B cell (primary cell): ENCODE measurements around the gene ZNF345. TPM values are rescaled to one million over a fixed set of nuclear protein-coding genes. Genes with fewer than 3 reads are reported as not detected.

Source experiments
- ATAC-seq: fragments of 200-7000 bp; cut with Tn5 transposase; one replicate; pipeline ENCODE4 v1.10.0; 2021; ENCODE audit warnings: low read depth, mild to moderate bottlenecking, moderate number of reproducible peaks, moderate library complexity
- CTCF ChIA-PET: fragments of 350-600 bp; sonication (Branson Sonifier 250); formaldehyde crosslinking; loops from one replicate; lab custom pipeline; 2021; ENCODE audit warnings: antibody characterized with exemption, inconsistent platforms; lab: Charles Lee
- POLR2A ChIA-PET: fragments of 350-600 bp; sonication (Branson Sonifier 250); formaldehyde crosslinking; loops from one replicate; lab custom pipeline; 2021; ENCODE audit warnings: antibody characterized with exemption; lab: Charles Lee
- DNase-seq: peaks from one replicate; pipeline ENCODE4 v3.0.0; 2013
- H2AFZ ChIP-seq: 2 replicates; pipeline ENCODE4 v1.6.1; 2012; ENCODE audit warnings: mild to moderate bottlenecking, low read depth, low read length; ENCODE audit not compliant: insufficient read depth, poor library complexity, severe bottlenecking
- H3K27ac ChIP-seq, 2 donors: 1 replicate in 1 of 2; 2 replicates in 1 of 2; pipeline ENCODE4 v1.5.1; 2012 to 2013; ENCODE audit warnings: low read length in 2 of 2, mild to moderate bottlenecking in 2 of 2, moderate library complexity in 1 of 2
- H3K27me3 ChIP-seq, 4 experiments: fragments of 200-600 bp in 1 of 4; sonication (generic) in 1 of 4; replicated peaks in 1 of 4; 1 replicate in 2 of 4; 2 replicates in 2 of 4; pipeline versions ENCODE4 v1.6.1 to v1.7.0; 2013 to 2016; ENCODE audit warnings: low read length in 3 of 4, mild to moderate bottlenecking in 2 of 4, mixed read lengths in 1 of 4, moderate library complexity in 1 of 4; ENCODE audit not compliant: insufficient read depth in 4 of 4, control insufficient read depth in 3 of 4; ENCODE audit errors: control extremely low read depth in 1 of 4
- H3K36me3 ChIP-seq, 2 experiments: replicated peaks in 1 of 2; 1 replicate in 1 of 2; 2 replicates in 1 of 2; pipeline versions ENCODE4 v1.6.1 to v1.7.1; 2013; ENCODE audit warnings: low read length in 1 of 2; ENCODE audit not compliant: insufficient read depth in 2 of 2, control insufficient read depth in 1 of 2; ENCODE audit errors: control extremely low read depth in 1 of 2, extremely low read depth in 1 of 2
- H3K4me1 ChIP-seq, 2 donors: fragments of 200-600 bp in 1 of 2; sonication (generic) in 1 of 2; 1 replicate in 1 of 2; 2 replicates in 1 of 2; pipeline versions ENCODE4 v1.5.1 to v1.6.1; 2013 to 2017; ENCODE audit warnings: low read length in 2 of 2; ENCODE audit not compliant: control insufficient read depth in 2 of 2, insufficient read depth in 2 of 2
- H3K4me2 ChIP-seq: replicated peaks from 2 replicates; pipeline ENCODE3; 2012; ENCODE audit warnings: mild to moderate bottlenecking, low read depth, low read length; ENCODE audit not compliant: poor library complexity, severe bottlenecking
- H3K4me3 ChIP-seq, 5 experiments: fragments of 200-600 bp in 1 of 5; sonication (generic) in 1 of 5; 1 replicate in 3 of 5; 2 replicates in 2 of 5; pipeline versions ENCODE4 v1.5.1 to v1.7.0; 2011 to 2016; ENCODE audit warnings: low read length in 4 of 5, mild to moderate bottlenecking in 4 of 5, low read depth in 2 of 5, control low read depth in 1 of 5, moderate library complexity in 1 of 5; ENCODE audit not compliant: insufficient read depth in 1 of 5; ENCODE audit errors: control extremely low read depth in 1 of 5, extremely low read depth in 1 of 5
- H3K79me2 ChIP-seq: fragments of 200-600 bp; sonication (generic); one replicate; pipeline ENCODE4 v1.6.0; 2016; ENCODE audit warnings: low read length; ENCODE audit not compliant: control insufficient read depth, insufficient read depth
- H3K9ac ChIP-seq: fragments of 200-600 bp; sonication (generic); 2 replicates; pipeline ENCODE4 v1.6.1; 2017; ENCODE audit warnings: mild to moderate bottlenecking, low read length, moderate library complexity
- H3K9me3 ChIP-seq, 3 donors: one replicate each; pipeline versions ENCODE4 v1.6.1 to v1.7.1; 2013; ENCODE audit warnings: low read length in 2 of 3; ENCODE audit not compliant: control insufficient read depth in 2 of 3, insufficient read depth in 1 of 3; ENCODE audit errors: control extremely low read depth in 1 of 3
- H4K20me1 ChIP-seq: 2 replicates; pipeline ENCODE4 v1.6.0; 2012; ENCODE audit warnings: mild to moderate bottlenecking, low read length; ENCODE audit not compliant: insufficient read depth, control insufficient read depth, poor library complexity, severe bottlenecking
- H3K27ac Mint-ChIP-seq: one replicate; pipeline ENCODE4 v1.8.0; 2021; ENCODE audit warnings: mixed read lengths
- H3K27me3 Mint-ChIP-seq: one replicate; pipeline ENCODE4 v1.8.0; 2021; ENCODE audit warnings: mixed read lengths
- H3K4me1 Mint-ChIP-seq: one replicate; pipeline ENCODE4 v1.8.0; 2021; ENCODE audit warnings: mixed read lengths
- H3K4me3 Mint-ChIP-seq: one replicate; pipeline ENCODE4 v1.8.0; 2021; ENCODE audit warnings: mixed read lengths
- H3K9me3 Mint-ChIP-seq: one replicate; pipeline ENCODE4 v1.8.0; 2022; ENCODE audit warnings: mixed read lengths; ENCODE audit not compliant: insufficient read depth
- EZH2 ChIP-seq: IDR thresholded peaks from 2 replicates; pipeline ENCODE4 v1.6.1; 2012; ENCODE audit warnings: borderline replicate concordance, low read depth, mild to moderate bottlenecking, moderate library complexity, low read length; ENCODE audit not compliant: insufficient read depth, poor library complexity, severe bottlenecking
- WGBS: methylation state at CpG from one replicate; pipeline ENCODE4 v1.1.5; 2013; ENCODE audit warnings: missing lambda C conversion rate; ENCODE audit not compliant: insufficient coverage; 5-methylcytosine and 5-hydroxymethylcytosine counted together
- intact Hi-C: fragments of 100-400 bp; cut with micrococcal nuclease; formaldehyde crosslinking; loops from one replicate; pipeline ENCODE4 v1.10.0; 2022
- polyA plus RNA-seq: library from polyadenylated mRNA; depleted of rRNA; stranded (reverse); fragments of >200 nt; gene quantifications from 2 replicates; pipeline ENCODE4 v1.2.3, GENCODE V29; 2012
- total RNA-seq, 2 donors: library from RNA; stranded (reverse); fragments of 120-200 nt in 1 of 2; gene quantifications; 1 replicate in 1 of 2; 2 replicates in 1 of 2; pipeline versions ENCODE4 v1.2.3 to v1.2.4, GENCODE V29; 2013 to 2022
- TF ChIP-seq, protein P1 (sequence below): fragments of 200-600 bp; IDR thresholded peaks from one replicate; pipeline ENCODE4 v1.8.0; 2022; ENCODE audit warnings: antibody characterized with exemption, mild to moderate bottlenecking

The ZNF345 gene
- total and polyA plus RNA-seq, 2 donors (not counting 1 experiment from before 2014, with no cell fraction given): 6.2 to 19.5 TPM

- Histone ChIP-seq H3K27ac (peak overlapping the region in 1 of 2 donors; percentile 84), H3K4me2 (peak overlapping the region; percentile 78), H3K36me3 (peaks cover 0 to 4% of the 10 kb centered on the region in 2 experiments), H3K79me2 (peaks cover 68% of the 10 kb centered on the region), H4K20me1 (no peaks in the 10 kb centered on the region), H3K4me1 (peaks cover 10 to 18% of the 10 kb centered on the region in 2 donors), H2AFZ (peak overlapping the region; percentile 90), H3K27me3 (no peaks in the 10 kb centered on the region), H3K9me3 (peaks cover 0 to 35% (median 18%) of the 10 kb centered on the region in 3 donors), H3K4me3 (peak overlapping the region; percentile 79 to 90 (median 83)), H3K9ac (peak overlapping the region; percentile 83)
- no peak for ATAC-seq
- peaks cover 18% of the 10 kb centered on the region for H3K9me3 Mint-ChIP-seq
- no peaks in the 10 kb centered on the region for H3K4me1 Mint-ChIP-seq
- no peaks in the 10 kb centered on the region for H3K27me3 Mint-ChIP-seq
- no peak overlapping the region for H3K27ac Mint-ChIP-seq
- ChIA-PET CTCF (interaction anchor here (3.1 kb wide), 1 partner anchor 11 kb away, joined by 23 read pairs; the partner anchor contains the start of gene ZNF345), POLR2A (interaction anchor here (1.4 to 3.3 kb wide), 2 partner anchors 12 to 42 kb away, joined by 12 to 41 read pairs; partner anchors contain the start of gene ZNF345)
- TF ChIP-seq EZH2: no peak
- TF ChIP-seq, protein P1, sequence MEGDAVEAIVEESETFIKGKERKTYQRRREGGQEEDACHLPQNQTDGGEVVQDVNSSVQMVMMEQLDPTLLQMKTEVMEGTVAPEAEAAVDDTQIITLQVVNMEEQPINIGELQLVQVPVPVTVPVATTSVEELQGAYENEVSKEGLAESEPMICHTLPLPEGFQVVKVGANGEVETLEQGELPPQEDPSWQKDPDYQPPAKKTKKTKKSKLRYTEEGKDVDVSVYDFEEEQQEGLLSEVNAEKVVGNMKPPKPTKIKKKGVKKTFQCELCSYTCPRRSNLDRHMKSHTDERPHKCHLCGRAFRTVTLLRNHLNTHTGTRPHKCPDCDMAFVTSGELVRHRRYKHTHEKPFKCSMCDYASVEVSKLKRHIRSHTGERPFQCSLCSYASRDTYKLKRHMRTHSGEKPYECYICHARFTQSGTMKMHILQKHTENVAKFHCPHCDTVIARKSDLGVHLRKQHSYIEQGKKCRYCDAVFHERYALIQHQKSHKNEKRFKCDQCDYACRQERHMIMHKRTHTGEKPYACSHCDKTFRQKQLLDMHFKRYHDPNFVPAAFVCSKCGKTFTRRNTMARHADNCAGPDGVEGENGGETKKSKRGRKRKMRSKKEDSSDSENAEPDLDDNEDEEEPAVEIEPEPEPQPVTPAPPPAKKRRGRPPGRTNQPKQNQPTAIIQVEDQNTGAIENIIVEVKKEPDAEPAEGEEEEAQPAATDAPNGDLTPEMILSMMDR: no peak
- intact Hi-C loops: loop anchor here (1.0 to 5.0 kb wide), 6 partner anchors 11 to 460 kb away; partner anchors contain the start of genes ZFP14, ZNF345, ZNF420 and ZNF568
- no peak overlapping the region for H3K4me3 Mint-ChIP-seq
- DNase-seq: no peak
- WGBS: 52% methylated on average over 10 of the region's 12 CpGs
These were observed 11.8 kb upstream of the ZNF345 start for GRCh38 chr19:36838784-36839324.

DNA sequence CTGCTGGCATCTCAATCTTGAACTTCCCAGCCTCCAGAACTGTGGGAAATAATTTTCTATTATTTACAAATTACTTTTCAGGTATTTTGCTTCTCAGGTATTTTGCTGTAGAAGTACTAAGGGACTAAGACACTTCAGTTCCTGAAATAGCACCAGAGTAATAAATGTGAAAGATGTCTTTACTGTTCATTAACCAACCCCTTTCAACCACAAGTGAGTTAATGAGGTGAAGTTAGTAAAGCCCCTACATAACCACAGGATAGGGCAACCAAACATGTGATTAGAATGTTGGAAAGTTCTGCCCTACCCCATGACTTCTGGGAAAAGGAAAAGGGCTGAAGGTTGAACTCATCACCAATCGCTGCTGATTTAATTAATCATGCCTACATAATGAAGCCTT lies 2.7 kb upstream of the ZNF345 start:
- Histone ChIP-seq H3K36me3 (peaks cover 0 to 5% of the 10 kb centered on the region in 2 experiments), H3K4me1 (peaks cover 16 to 20% of the 10 kb centered on the region in 2 donors), H3K79me2 (peaks cover 75% of the 10 kb centered on the region), H3K27ac (peak overlapping the region in 1 of 2 donors; percentile 84), H3K9ac (no peak overlapping the region), H3K27me3 (no peaks in the 10 kb centered on the region), H4K20me1 (no peaks in the 10 kb centered on the region), H3K4me2 (no peak overlapping the region), H3K9me3 (peaks cover 0 to 12% (median 1%) of the 10 kb centered on the region in 3 donors), H2AFZ (no peak overlapping the region), H3K4me3 (no peak overlapping the region)
- POLR2A ChIA-PET: no interaction called here
- ATAC-seq: no peak
- intact Hi-C loops: no loop called here
- no peak overlapping the region for H3K4me3 Mint-ChIP-seq
- no peaks in the 10 kb centered on the region for H3K27me3 Mint-ChIP-seq
- no peak overlapping the region for H3K27ac Mint-ChIP-seq
- WGBS: no CpG with 5 or more reads among the region's 1 CpG
- no peak for DNase-seq
- CTCF ChIA-PET: interaction anchor here (3.3 kb wide), 1 partner anchor 10 kb away, joined by 23 read pairs; the partner anchor contains the start of gene ZNF790
- peaks cover 3% of the 10 kb centered on the region for H3K4me1 Mint-ChIP-seq
- peaks cover 2% of the 10 kb centered on the region for H3K9me3 Mint-ChIP-seq
- no peak for TF ChIP-seq EZH2
